ENCODE measurements around the gene SLF2. TPM values are rescaled to one million over a fixed set of nuclear protein-coding genes. Genes with fewer than 3 reads are reported as not detected.

SLF2 gene
- total and polyA plus RNA-seq, 9 of the 15 experiments (the other 6 are each of a cell fraction or from before 2014, with no cell fraction given) = 1.7 to 18.4 (median 7.8) TPM

DNA sequence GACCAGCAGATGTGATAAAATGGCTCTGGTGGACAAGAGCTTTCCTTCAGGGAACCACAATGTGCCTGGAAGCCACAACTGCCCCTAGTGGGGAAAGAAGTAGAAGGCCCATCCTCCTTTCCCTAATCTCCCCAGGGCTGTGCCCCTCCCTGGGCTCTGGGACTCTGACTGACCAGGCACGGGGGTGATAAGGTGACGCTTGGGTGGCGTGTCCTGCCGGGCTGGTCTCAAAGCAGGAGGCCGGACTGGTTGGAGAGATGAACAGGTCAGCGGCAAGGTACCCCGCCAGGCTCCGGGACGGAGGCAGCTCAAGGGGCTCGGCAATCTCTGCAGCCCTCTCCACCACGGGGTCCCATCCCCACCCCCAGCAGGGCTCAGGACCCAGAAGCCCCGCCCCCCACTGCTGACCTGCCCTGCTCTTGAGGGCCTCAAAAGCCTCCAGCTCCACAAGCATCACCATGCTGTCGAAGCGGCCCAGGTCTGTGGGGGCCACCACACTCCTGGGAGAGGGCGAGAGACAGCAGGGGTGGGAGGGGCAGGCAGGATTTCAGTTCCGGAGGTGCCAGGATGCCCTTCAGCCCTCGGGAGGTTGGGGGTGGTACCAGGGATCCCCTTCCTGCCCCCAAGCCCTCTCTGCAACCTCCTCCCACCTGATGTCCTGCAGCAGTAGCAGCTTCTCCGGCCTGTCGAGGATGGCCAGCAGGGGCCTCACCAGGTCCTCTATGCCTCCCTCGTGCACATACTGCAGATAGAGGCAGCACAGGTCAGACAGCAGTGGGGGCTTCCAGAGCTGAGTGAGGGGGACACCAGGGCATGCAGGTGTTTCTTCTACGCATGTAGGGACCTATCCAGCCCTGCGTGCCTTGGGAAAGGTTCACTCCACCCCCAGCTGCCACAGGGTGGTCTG is 99.0 kb downstream of the SLF2 start (continued):
- TF ChIP-seq, protein P1, sequence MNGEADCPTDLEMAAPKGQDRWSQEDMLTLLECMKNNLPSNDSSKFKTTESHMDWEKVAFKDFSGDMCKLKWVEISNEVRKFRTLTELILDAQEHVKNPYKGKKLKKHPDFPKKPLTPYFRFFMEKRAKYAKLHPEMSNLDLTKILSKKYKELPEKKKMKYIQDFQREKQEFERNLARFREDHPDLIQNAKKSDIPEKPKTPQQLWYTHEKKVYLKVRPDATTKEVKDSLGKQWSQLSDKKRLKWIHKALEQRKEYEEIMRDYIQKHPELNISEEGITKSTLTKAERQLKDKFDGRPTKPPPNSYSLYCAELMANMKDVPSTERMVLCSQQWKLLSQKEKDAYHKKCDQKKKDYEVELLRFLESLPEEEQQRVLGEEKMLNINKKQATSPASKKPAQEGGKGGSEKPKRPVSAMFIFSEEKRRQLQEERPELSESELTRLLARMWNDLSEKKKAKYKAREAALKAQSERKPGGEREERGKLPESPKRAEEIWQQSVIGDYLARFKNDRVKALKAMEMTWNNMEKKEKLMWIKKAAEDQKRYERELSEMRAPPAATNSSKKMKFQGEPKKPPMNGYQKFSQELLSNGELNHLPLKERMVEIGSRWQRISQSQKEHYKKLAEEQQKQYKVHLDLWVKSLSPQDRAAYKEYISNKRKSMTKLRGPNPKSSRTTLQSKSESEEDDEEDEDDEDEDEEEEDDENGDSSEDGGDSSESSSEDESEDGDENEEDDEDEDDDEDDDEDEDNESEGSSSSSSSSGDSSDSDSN (IDR thresholded peaks at IDR 0.05; ENCODE audit: borderline replicate concordance in 1 of 2, low read depth in 2 of 2, low read length in 2 of 2) = peak in 1 of 2 experiments; percentile 81; a peak in 2 of 4 replicates
- TF ChIP-seq SP1 (CRISPR knock-in tag; IDR thresholded peaks at IDR 0.05) (peak; percentile 47; the same call in 1 of the 2 replicates), PHF20 (IDR thresholded peaks at IDR 0.05; ENCODE audit: partially characterized antibody) (peak; percentile 18), BRD4 (IDR thresholded peaks at IDR 0.05) (no peak), HMGN3 (IDR thresholded peaks at IDR 0.05; ENCODE audit: borderline replicate concordance, extremely low read depth, insufficient read length, low read depth, low read length) (no peak), CREM (IDR thresholded peaks at IDR 0.05; ENCODE audit: low read depth) (no peak), HDAC2 (IDR thresholded peaks at IDR 0.05) (0 out of 2 replicates have a peak, but pooled peaks have one; percentile 33), MTA3 (IDR thresholded peaks at IDR 0.05; ENCODE audit: borderline replicate concordance) (peak; percentile 36; the same call in 1 of the 2 replicates), ZKSCAN1 (IDR thresholded peaks at IDR 0.05; ENCODE audit: low read depth, low read length) (no peak), PHF21A (IDR thresholded peaks at IDR 0.05; ENCODE audit: borderline replicate concordance, low read depth) (peak; percentile 59; the same call in 1 of the 2 replicates)
- TF ChIP-seq, protein P2, sequence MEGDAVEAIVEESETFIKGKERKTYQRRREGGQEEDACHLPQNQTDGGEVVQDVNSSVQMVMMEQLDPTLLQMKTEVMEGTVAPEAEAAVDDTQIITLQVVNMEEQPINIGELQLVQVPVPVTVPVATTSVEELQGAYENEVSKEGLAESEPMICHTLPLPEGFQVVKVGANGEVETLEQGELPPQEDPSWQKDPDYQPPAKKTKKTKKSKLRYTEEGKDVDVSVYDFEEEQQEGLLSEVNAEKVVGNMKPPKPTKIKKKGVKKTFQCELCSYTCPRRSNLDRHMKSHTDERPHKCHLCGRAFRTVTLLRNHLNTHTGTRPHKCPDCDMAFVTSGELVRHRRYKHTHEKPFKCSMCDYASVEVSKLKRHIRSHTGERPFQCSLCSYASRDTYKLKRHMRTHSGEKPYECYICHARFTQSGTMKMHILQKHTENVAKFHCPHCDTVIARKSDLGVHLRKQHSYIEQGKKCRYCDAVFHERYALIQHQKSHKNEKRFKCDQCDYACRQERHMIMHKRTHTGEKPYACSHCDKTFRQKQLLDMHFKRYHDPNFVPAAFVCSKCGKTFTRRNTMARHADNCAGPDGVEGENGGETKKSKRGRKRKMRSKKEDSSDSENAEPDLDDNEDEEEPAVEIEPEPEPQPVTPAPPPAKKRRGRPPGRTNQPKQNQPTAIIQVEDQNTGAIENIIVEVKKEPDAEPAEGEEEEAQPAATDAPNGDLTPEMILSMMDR (IDR thresholded peaks at IDR 0.05 in 2 of 3, conservative IDR thresholded peaks at IDR 0.05 in 1 of 3; ENCODE audit: insufficient read depth in 2 of 3, low read depth in 1 of 3, low read length in 3 of 3) = peak; percentile 72 to 76 (median 74)
- TF ChIP-seq, protein P3, sequence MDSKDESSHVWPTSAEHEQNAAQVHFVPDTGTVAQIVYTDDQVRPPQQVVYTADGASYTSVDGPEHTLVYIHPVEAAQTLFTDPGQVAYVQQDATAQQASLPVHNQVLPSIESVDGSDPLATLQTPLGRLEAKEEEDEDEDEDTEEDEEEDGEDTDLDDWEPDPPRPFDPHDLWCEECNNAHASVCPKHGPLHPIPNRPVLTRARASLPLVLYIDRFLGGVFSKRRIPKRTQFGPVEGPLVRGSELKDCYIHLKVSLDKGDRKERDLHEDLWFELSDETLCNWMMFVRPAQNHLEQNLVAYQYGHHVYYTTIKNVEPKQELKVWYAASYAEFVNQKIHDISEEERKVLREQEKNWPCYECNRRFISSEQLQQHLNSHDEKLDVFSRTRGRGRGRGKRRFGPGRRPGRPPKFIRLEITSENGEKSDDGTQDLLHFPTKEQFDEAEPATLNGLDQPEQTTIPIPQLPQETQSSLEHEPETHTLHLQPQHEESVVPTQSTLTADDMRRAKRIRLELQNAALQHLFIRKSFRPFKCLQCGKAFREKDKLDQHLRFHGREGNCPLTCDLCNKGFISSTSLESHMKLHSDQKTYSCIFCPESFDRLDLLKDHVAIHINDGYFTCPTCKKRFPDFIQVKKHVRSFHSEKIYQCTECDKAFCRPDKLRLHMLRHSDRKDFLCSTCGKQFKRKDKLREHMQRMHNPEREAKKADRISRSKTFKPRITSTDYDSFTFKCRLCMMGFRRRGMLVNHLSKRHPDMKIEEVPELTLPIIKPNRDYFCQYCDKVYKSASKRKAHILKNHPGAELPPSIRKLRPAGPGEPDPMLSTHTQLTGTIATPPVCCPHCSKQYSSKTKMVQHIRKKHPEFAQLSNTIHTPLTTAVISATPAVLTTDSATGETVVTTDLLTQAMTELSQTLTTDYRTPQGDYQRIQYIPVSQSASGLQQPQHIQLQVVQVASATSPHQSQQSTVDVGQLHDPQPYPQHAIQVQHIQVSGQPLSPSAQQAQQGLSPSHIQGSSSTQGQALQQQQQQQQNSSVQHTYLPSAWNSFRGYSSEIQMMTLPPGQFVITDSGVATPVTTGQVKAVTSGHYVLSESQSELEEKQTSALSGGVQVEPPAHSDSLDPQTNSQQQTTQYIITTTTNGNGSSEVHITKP (IDR thresholded peaks at IDR 0.05; ENCODE audit: partially characterized antibody) = peak; percentile 80
- TF ChIP-seq, protein P4, sequence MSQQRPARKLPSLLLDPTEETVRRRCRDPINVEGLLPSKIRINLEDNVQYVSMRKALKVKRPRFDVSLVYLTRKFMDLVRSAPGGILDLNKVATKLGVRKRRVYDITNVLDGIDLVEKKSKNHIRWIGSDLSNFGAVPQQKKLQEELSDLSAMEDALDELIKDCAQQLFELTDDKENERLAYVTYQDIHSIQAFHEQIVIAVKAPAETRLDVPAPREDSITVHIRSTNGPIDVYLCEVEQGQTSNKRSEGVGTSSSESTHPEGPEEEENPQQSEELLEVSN (IDR thresholded peaks at IDR 0.05; ENCODE audit: borderline replicate concordance in 1 of 2, extremely low read depth in 1 of 2, insufficient read depth in 1 of 2, insufficient read length in 1 of 2, low read depth in 1 of 2, low read length in 1 of 2, poor library complexity in 1 of 2, severe bottlenecking in 1 of 2) = no peak
- TF ChIP-seq, protein P5, sequence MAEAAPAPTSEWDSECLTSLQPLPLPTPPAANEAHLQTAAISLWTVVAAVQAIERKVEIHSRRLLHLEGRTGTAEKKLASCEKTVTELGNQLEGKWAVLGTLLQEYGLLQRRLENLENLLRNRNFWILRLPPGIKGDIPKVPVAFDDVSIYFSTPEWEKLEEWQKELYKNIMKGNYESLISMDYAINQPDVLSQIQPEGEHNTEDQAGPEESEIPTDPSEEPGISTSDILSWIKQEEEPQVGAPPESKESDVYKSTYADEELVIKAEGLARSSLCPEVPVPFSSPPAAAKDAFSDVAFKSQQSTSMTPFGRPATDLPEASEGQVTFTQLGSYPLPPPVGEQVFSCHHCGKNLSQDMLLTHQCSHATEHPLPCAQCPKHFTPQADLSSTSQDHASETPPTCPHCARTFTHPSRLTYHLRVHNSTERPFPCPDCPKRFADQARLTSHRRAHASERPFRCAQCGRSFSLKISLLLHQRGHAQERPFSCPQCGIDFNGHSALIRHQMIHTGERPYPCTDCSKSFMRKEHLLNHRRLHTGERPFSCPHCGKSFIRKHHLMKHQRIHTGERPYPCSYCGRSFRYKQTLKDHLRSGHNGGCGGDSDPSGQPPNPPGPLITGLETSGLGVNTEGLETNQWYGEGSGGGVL (CRISPR knock-in tag; IDR thresholded peaks at IDR 0.05) = no peak
